Activated CD4-positive, alpha-beta memory T cell treated with anti-CD3 and anti-CD28 coated beads for 36 hours (primary cell): ENCODE data around the gene RFX7. TPM values are rescaled to one million over a fixed set of nuclear protein-coding genes. Genes with fewer than 3 reads are reported as not detected.

ENCODE experiments used
- CTCF ChIA-PET: fragments of 350-600 bp; sonication (Branson Sonifier 250); formaldehyde crosslinking; loops from one replicate; lab custom pipeline; 2021; ENCODE audit warnings: antibody characterized with exemption, inconsistent platforms; lab: Charles Lee
- POLR2A ChIA-PET: fragments of 350-600 bp; sonication (Branson Sonifier 250); formaldehyde crosslinking; loops from one replicate; lab custom pipeline; 2021; ENCODE audit warnings: antibody characterized with exemption; lab: Charles Lee
- DNase-seq: peaks from one replicate; pipeline ENCODE4 v3.0.0-alpha.2; 2020
- H3K27ac Mint-ChIP-seq: one replicate; pipeline ENCODE4 v1.8.0; 2021; ENCODE audit warnings: mixed read lengths
- H3K27me3 Mint-ChIP-seq: one replicate; pipeline ENCODE4 v1.8.0; 2021; ENCODE audit warnings: mixed read lengths
- H3K36me3 Mint-ChIP-seq: one replicate; pipeline ENCODE4 v1.8.0; 2021; ENCODE audit warnings: mixed read lengths
- H3K4me1 Mint-ChIP-seq: one replicate; pipeline ENCODE4 v1.8.0; 2021; ENCODE audit warnings: low read depth, mixed read lengths
- H3K4me3 Mint-ChIP-seq: one replicate; pipeline ENCODE4 v1.8.0; 2021; ENCODE audit warnings: mild to moderate bottlenecking, mixed read lengths
- H3K9me3 Mint-ChIP-seq: one replicate; pipeline ENCODE4 v1.8.0; 2021; ENCODE audit warnings: mixed read lengths
- intact Hi-C: fragments of 100-400 bp; cut with micrococcal nuclease; formaldehyde crosslinking; loops from one replicate; pipeline ENCODE4 v1.15.1; 2023
- total RNA-seq, 2 experiments: library from RNA; stranded (reverse); gene quantifications; one replicate each; pipeline ENCODE4 v1.2.3, GENCODE V29; 2021

RFX7 gene
- total RNA-seq, 2 experiments from 2014 or later, result 20.5 to 22.1 TPM

GRCh38 chr15:56052395-56053045 lies 191.2 kb downstream of the RFX7 start:
- ChIA-PET CTCF (interaction anchor here (0.6 to 2.1 kb wide), 17 partner anchors 10 to 264 kb away, joined by 3 to 11 read pairs (median 3); no protein-coding TSS in a partner anchor), POLR2A (no interaction called here)
- no peaks in the 10 kb centered on the region for H3K27me3 Mint-ChIP-seq
- H3K27ac Mint-ChIP-seq, result no peak overlapping the region
- no peak for DNase-seq
- no peaks in the 10 kb centered on the region for H3K36me3 Mint-ChIP-seq
- H3K4me1 Mint-ChIP-seq, result no peaks in the 10 kb centered on the region
- intact Hi-C loops, result loop anchor here (1.0 to 5.0 kb wide), 4 partner anchors 60 to 404 kb away; partner anchors contain the start of gene NEDD4
- no peaks in the 10 kb centered on the region for H3K9me3 Mint-ChIP-seq
- H3K4me3 Mint-ChIP-seq, result no peak overlapping the region

GRCh38 chr15:56051676-56052075 lies 192.0 kb downstream of the RFX7 start:
- no peak overlapping the region for H3K27ac Mint-ChIP-seq
- H3K4me1 Mint-ChIP-seq, result no peaks in the 10 kb centered on the region

GRCh38 chr15:56049577-56049976 lies 194.1 kb downstream of the RFX7 start:
- Mint-ChIP-seq H3K4me3 (no peak overlapping the region), H3K4me1 (no peaks in the 10 kb centered on the region), H3K9me3 (no peaks in the 10 kb centered on the region), H3K36me3 (no peaks in the 10 kb centered on the region), H3K27me3 (no peaks in the 10 kb centered on the region), H3K27ac (no peak overlapping the region)
- intact Hi-C loops, result loop anchor here (10.0 kb wide), 1 partner anchor 645 kb away; the partner anchor contains the start of genes CCPG1 and PIERCE2
- DNase-seq, result no peak
- ChIA-PET POLR2A (no interaction called here), CTCF (no interaction called here)

More at GRCh38 chr15:56051676-56052075, 192.0 kb downstream of the RFX7 start:
- DNase-seq, result no peak
- CTCF ChIA-PET, result interaction anchor here (0.8 to 2.1 kb wide), 4 partner anchors 13 to 156 kb away, joined by 3 to 11 read pairs (median 6); no protein-coding TSS in a partner anchor
- Mint-ChIP-seq H3K9me3 (no peaks in the 10 kb centered on the region), H3K4me3 (no peak overlapping the region), H3K27me3 (no peaks in the 10 kb centered on the region), H3K36me3 (no peaks in the 10 kb centered on the region)
- intact Hi-C loops, result loop anchor here (1.0 to 5.0 kb wide), 4 partner anchors 59 to 403 kb away; partner anchors contain the start of gene NEDD4
- POLR2A ChIA-PET, result no interaction called here

GRCh38 chr15:56047354-56047753 lies 196.3 kb downstream of the RFX7 start:
- Mint-ChIP-seq H3K36me3 (peaks cover 3% of the 10 kb centered on the region), H3K27ac (no peak overlapping the region), H3K27me3 (no peaks in the 10 kb centered on the region), H3K4me1 (peaks cover 19% of the 10 kb centered on the region), H3K9me3 (peaks cover 13% of the 10 kb centered on the region), H3K4me3 (no peak overlapping the region)
- intact Hi-C loops, result loop anchor here (10.0 kb wide), 1 partner anchor 643 kb away; the partner anchor contains the start of genes CCPG1 and PIERCE2
- no peak for DNase-seq
- ChIA-PET POLR2A (no interaction called here), CTCF (interaction anchor here (0.6 to 1.4 kb wide), 3 partner anchors 54 to 381 kb away, joined by 3 read pairs; partner anchors contain the start of gene NEDD4)

GRCh38 chr15:56045068-56045748 lies 198.5 kb downstream of the RFX7 start:
- Mint-ChIP-seq H3K36me3 (peaks cover 5% of the 10 kb centered on the region), H3K4me1 (peaks cover 35% of the 10 kb centered on the region), H3K4me3 (no peak overlapping the region), H3K9me3 (peaks cover 13% of the 10 kb centered on the region), H3K27me3 (no peaks in the 10 kb centered on the region), H3K27ac (no peak overlapping the region)
- DNase-seq, result no peak
- intact Hi-C loops, result loop anchor here (10.0 kb wide), 1 partner anchor 640 kb away; the partner anchor contains the start of genes CCPG1 and PIERCE2
- POLR2A ChIA-PET, result no interaction called here
- CTCF ChIA-PET, result interaction anchor here (1.4 kb wide), 1 partner anchor 10 kb away, joined by 3 read pairs; no protein-coding TSS in a partner anchor

- POLR2A ChIA-PET, result no interaction called here
- CTCF ChIA-PET, result interaction anchor here (1.0 kb wide), 1 partner anchor 10 kb away, joined by 8 read pairs; no protein-coding TSS in a partner anchor
- Mint-ChIP-seq H3K27ac (peak overlapping the region; percentile 91), H3K9me3 (peaks cover 17% of the 10 kb centered on the region), H3K4me3 (peak overlapping the region; percentile 43), H3K4me1 (peaks cover 47% of the 10 kb centered on the region), H3K36me3 (peaks cover 10% of the 10 kb centered on the region), H3K27me3 (no peaks in the 10 kb centered on the region)
- peak; percentile 46 for DNase-seq
- intact Hi-C loops, result loop anchor here (1.0 to 10.0 kb wide), 4 partner anchors 50 to 638 kb away; partner anchors contain the start of genes CCPG1, NEDD4 and PIERCE2
Measured at GRCh38 chr15:56042982-56043980, 200.4 kb downstream of the RFX7 start.

GRCh38 chr15:56042498-56042897 lies 201.2 kb downstream of the RFX7 start:
- POLR2A ChIA-PET, result no interaction called here
- intact Hi-C loops, result loop anchor here (2.0 to 10.0 kb wide), 3 partner anchors 50 to 638 kb away; partner anchors contain the start of genes CCPG1, NEDD4 and PIERCE2
- peaks cover 17% of the 10 kb centered on the region for H3K9me3 Mint-ChIP-seq
- no peaks in the 10 kb centered on the region for H3K27me3 Mint-ChIP-seq
- CTCF ChIA-PET, result interaction anchor here (0.7 to 1.2 kb wide), 3 partner anchors 11 to 119 kb away, joined by 3 to 8 read pairs (median 3); no protein-coding TSS in a partner anchor
- peaks cover 53% of the 10 kb centered on the region for H3K4me1 Mint-ChIP-seq
- H3K4me3 Mint-ChIP-seq, result no peak overlapping the region
- DNase-seq, result no peak
- H3K27ac Mint-ChIP-seq, result peak overlapping the region; percentile 91
- H3K36me3 Mint-ChIP-seq, result peaks cover 14% of the 10 kb centered on the region

- POLR2A ChIA-PET, result no interaction called here
- Mint-ChIP-seq H3K9me3 (peaks cover 17% of the 10 kb centered on the region), H3K27ac (peak overlapping the region; percentile 91), H3K27me3 (no peaks in the 10 kb centered on the region), H3K4me1 (peaks cover 55% of the 10 kb centered on the region), H3K4me3 (no peak overlapping the region), H3K36me3 (peaks cover 14% of the 10 kb centered on the region)
- no peak for DNase-seq
- intact Hi-C loops, result loop anchor here (2.0 to 10.0 kb wide), 3 partner anchors 49 to 637 kb away; partner anchors contain the start of genes CCPG1, NEDD4 and PIERCE2
- CTCF ChIA-PET, result interaction anchor here (0.7 to 1.2 kb wide), 3 partner anchors 11 to 120 kb away, joined by 3 to 8 read pairs (median 3); no protein-coding TSS in a partner anchor
Measured at GRCh38 chr15:56042031-56042430, 201.6 kb downstream of the RFX7 start.

- Mint-ChIP-seq H3K4me3 (no peak overlapping the region), H3K27ac (peak overlapping the region; percentile 64), H3K9me3 (peaks cover 17% of the 10 kb centered on the region), H3K27me3 (no peaks in the 10 kb centered on the region), H3K36me3 (peaks cover 14% of the 10 kb centered on the region), H3K4me1 (peaks cover 55% of the 10 kb centered on the region)
- DNase-seq, result peak; percentile 44
- ChIA-PET POLR2A (no interaction called here), CTCF (no interaction called here)
- intact Hi-C loops, result loop anchor here (5.0 to 10.0 kb wide), 2 partner anchors 332 to 636 kb away; partner anchors contain the start of genes CCPG1 and PIERCE2
Measured at GRCh38 chr15:56040081-56041035, 203.3 kb downstream of the RFX7 start.

GRCh38 chr15:56038707-56039106 lies 205.0 kb downstream of the RFX7 start:
- intact Hi-C loops, result no loop called here
- CTCF ChIA-PET, result interaction anchor here (1.4 kb wide), 1 partner anchor 14 kb away, joined by 11 read pairs; no protein-coding TSS in a partner anchor
- POLR2A ChIA-PET, result interaction anchor here (0.6 kb wide), 1 partner anchor 48 kb away, joined by 3 read pairs; no protein-coding TSS in a partner anchor
- no peaks in the 10 kb centered on the region for H3K27me3 Mint-ChIP-seq
- H3K36me3 Mint-ChIP-seq, result peaks cover 14% of the 10 kb centered on the region
- H3K4me1 Mint-ChIP-seq, result peaks cover 49% of the 10 kb centered on the region
- peaks cover 12% of the 10 kb centered on the region for H3K9me3 Mint-ChIP-seq
- no peak overlapping the region for H3K4me3 Mint-ChIP-seq
- DNase-seq, result peak; percentile 22
- H3K27ac Mint-ChIP-seq, result peak overlapping the region; percentile 76
